Peyer's patch (tissue), 4 donors: ENCODE results near the gene TMSB10.

ENCODE experiments used
- CTCF ChIP-seq, 6 experiments: fragments of 450-650 bp in 4 of 6; fragments of 200-600 bp in 2 of 6; sonication (generic) in 1 of 6; IDR thresholded peaks; one replicate each; pipeline ENCODE4 v1.5.1; 2017 to 2019; ENCODE audit warnings: antibody characterized with exemption in 6 of 6, mild to moderate bottlenecking in 3 of 6, moderate library complexity in 1 of 6
- POLR2A ChIP-seq, 2 donors: fragments of 450-650 bp; IDR thresholded peaks; one replicate each; pipeline ENCODE4 v1.5.1; 2017; ENCODE audit warnings: antibody characterized with exemption in 2 of 2, mild to moderate bottlenecking in 2 of 2, moderate library complexity in 2 of 2

- TF ChIP-seq POLR2A (IDR thresholded peaks at IDR 0.05) = no peak
- no peak for TF ChIP-seq CTCF (IDR thresholded peaks at IDR 0.05)
Observed at GRCh38 chr2:84855731-84856130, 49.7 kb upstream of the TMSB10 start.
